Measurements from ENCODE around the gene SSTR3. TPM values are rescaled to one million over a fixed set of nuclear protein-coding genes. Genes with fewer than 3 reads are reported as not detected.

Gene SSTR3
- total and polyA plus RNA-seq, 9 of the 15 experiments (the other 6 are each of a cell fraction or from before 2014, with no cell fraction given), result 0.03 TPM; not detected in 8

GRCh38 chr22:37169406-37169805, 42.9 kb downstream of the SSTR3 start (continued):
- TF ChIP-seq CEBPZ (IDR thresholded peaks at IDR 0.05; ENCODE audit: borderline replicate concordance, low read depth, low read length) (no peak), PCBP1 (IDR thresholded peaks at IDR 0.05; ENCODE audit: low read depth, low read length, poor library complexity, severe bottlenecking) (no peak), PYGO2 (tag; IDR thresholded peaks at IDR 0.05) (no peak), ELF2 (CRISPR knock-in tag; IDR thresholded peaks at IDR 0.05) (no peak), ZSCAN32 (CRISPR knock-in tag; IDR thresholded peaks at IDR 0.05) (no peak), MBD1 (CRISPR knock-in tag; IDR thresholded peaks at IDR 0.05) (no peak), ILF3 (IDR thresholded peaks at IDR 0.05; ENCODE audit: borderline replicate concordance) (no peak), SMAD4 (CRISPR knock-in tag; conservative IDR thresholded peaks at IDR 0.05) (no peak), IRF1 (CRISPR knock-in tag; IDR thresholded peaks at IDR 0.05; ENCODE audit: borderline replicate concordance) (no peak), JUND (IDR thresholded peaks at IDR 0.05; ENCODE audit: borderline replicate concordance, low read depth, low read length) (no peak), JUND (tag; IDR thresholded peaks at IDR 0.05; ENCODE audit: borderline replicate concordance, low read depth, low read length) (no peak), FOXA1 (IDR thresholded peaks at IDR 0.05; ENCODE audit: borderline replicate concordance) (no peak)

Data from K562 (cell line).